Glutamatergic neuron (in vitro differentiated cells): ENCODE measurements around the gene ERAS. TPM values are rescaled to one million over a fixed set of nuclear protein-coding genes. Genes with fewer than 3 reads are reported as not detected.
A peak's percentile ranks its signal among the peaks of the same experiment; 100 is the strongest.

ENCODE experiments used
- DNase-seq: peaks from one replicate; pipeline ENCODE4 v3.0.0; 2022
- H3K27ac Mint-ChIP-seq: one replicate; pipeline ENCODE4 v1.8.0; 2020; ENCODE audit warnings: mild to moderate bottlenecking, mixed read lengths, inconsistent platforms; ENCODE audit not compliant: unreplicated experiment
- H3K27me3 Mint-ChIP-seq: one replicate; pipeline ENCODE4 v1.8.0; 2020; ENCODE audit warnings: mild to moderate bottlenecking, moderate library complexity, mixed read lengths, inconsistent platforms; ENCODE audit not compliant: unreplicated experiment
- H3K36me3 Mint-ChIP-seq: one replicate; pipeline ENCODE4 v1.8.0; 2020; ENCODE audit warnings: mild to moderate bottlenecking, mixed read lengths, inconsistent platforms; ENCODE audit not compliant: unreplicated experiment
- H3K4me1 Mint-ChIP-seq: one replicate; pipeline ENCODE4 v1.8.0; 2020; ENCODE audit warnings: mild to moderate bottlenecking, low read depth, mixed read lengths, inconsistent platforms; ENCODE audit not compliant: unreplicated experiment
- H3K4me3 Mint-ChIP-seq: one replicate; pipeline ENCODE4 v1.8.0; 2020; ENCODE audit warnings: mild to moderate bottlenecking, mixed read lengths, inconsistent platforms; ENCODE audit not compliant: unreplicated experiment
- H3K9me3 Mint-ChIP-seq: one replicate; pipeline ENCODE4 v1.8.0; 2020; ENCODE audit warnings: mild to moderate bottlenecking, moderate library complexity, mixed read lengths, inconsistent platforms; ENCODE audit not compliant: unreplicated experiment
- CTCF ChIP-seq: fragments of 200-600 bp; sonication (generic); IDR thresholded peaks from one replicate; pipeline ENCODE4 v1.5.0; 2021; ENCODE audit not compliant: partially characterized antibody, unreplicated experiment
- total RNA-seq: library from RNA; stranded (reverse); fragmentation: NEBNext Ultra II Directional; extraction: Animal tissue kit (Norgen Biotek cat#: 25700); gene quantifications from one replicate; pipeline ENCODE4 v1.2.1, GENCODE V29; 2021; ENCODE audit not compliant: unreplicated experiment

Gene ERAS
- total RNA-seq, 1 donor from 2014 or later: not detected

GRCh38 chrX:48802905-48803200 is 23.5 kb upstream of the ERAS start:
- TF ChIP-seq CTCF: no peak
- H3K36me3 Mint-ChIP-seq: no peaks in the 10 kb centered on the region
- peaks cover 8% of the 10 kb centered on the region for H3K27me3 Mint-ChIP-seq
- DNase-seq: no peak
- no peaks in the 10 kb centered on the region for H3K4me1 Mint-ChIP-seq
- H3K27ac Mint-ChIP-seq: peak overlapping the region; percentile 93
- peak overlapping the region; percentile 95 for H3K4me3 Mint-ChIP-seq
- peaks cover 9% of the 10 kb centered on the region for H3K9me3 Mint-ChIP-seq

GRCh38 chrX:48806081-48806480 is 20.2 kb upstream of the ERAS start:
- no peak for DNase-seq
- peaks cover 8% of the 10 kb centered on the region for H3K9me3 Mint-ChIP-seq
- TF ChIP-seq CTCF: no peak
- no peak overlapping the region for H3K4me3 Mint-ChIP-seq
- peaks cover 6% of the 10 kb centered on the region for H3K27me3 Mint-ChIP-seq
- H3K4me1 Mint-ChIP-seq: no peaks in the 10 kb centered on the region
- peak overlapping the region; percentile 29 for H3K27ac Mint-ChIP-seq
- no peaks in the 10 kb centered on the region for H3K36me3 Mint-ChIP-seq

GRCh38 chrX:48813644-48814043 is 12.7 kb upstream of the ERAS start:
- Mint-ChIP-seq H3K4me3 (no peak overlapping the region), H3K4me1 (no peaks in the 10 kb centered on the region), H3K27ac (no peak overlapping the region), H3K36me3 (no peaks in the 10 kb centered on the region), H3K27me3 (no peaks in the 10 kb centered on the region), H3K9me3 (peaks cover 3% of the 10 kb centered on the region)
- DNase-seq: no peak
- no peak for TF ChIP-seq CTCF

GRCh38 chrX:48814722-48815121 is 11.6 kb upstream of the ERAS start:
- H3K36me3 Mint-ChIP-seq: no peaks in the 10 kb centered on the region
- peaks cover 4% of the 10 kb centered on the region for H3K9me3 Mint-ChIP-seq
- H3K4me1 Mint-ChIP-seq: no peaks in the 10 kb centered on the region
- no peak overlapping the region for H3K4me3 Mint-ChIP-seq
- H3K27me3 Mint-ChIP-seq: no peaks in the 10 kb centered on the region
- DNase-seq: no peak
- H3K27ac Mint-ChIP-seq: no peak overlapping the region
- TF ChIP-seq CTCF: no peak

DNA sequence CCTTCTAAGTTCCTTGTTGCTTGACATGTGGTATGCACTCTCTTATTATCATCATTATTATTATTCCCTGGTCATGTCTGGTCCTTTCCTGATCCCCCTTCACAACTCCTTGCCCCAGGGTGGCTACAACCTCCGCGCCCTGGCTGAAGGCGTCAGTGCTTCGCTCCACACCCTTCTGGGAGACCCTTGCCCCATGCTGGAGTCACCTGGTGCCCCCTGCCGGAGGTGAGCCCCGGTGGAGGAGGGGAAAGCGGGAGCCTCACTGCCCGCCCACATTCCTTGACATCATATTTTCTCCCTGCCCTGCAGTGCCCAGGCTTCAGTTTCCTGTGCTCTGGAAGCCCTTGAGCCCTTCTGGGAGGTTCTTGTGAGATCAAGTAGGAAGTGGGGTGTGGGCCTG is 11.0 kb upstream of the ERAS start:
- Mint-ChIP-seq H3K4me3 (no peak overlapping the region), H3K27me3 (no peaks in the 10 kb centered on the region), H3K36me3 (no peaks in the 10 kb centered on the region), H3K9me3 (peaks cover 4% of the 10 kb centered on the region), H3K27ac (no peak overlapping the region), H3K4me1 (no peaks in the 10 kb centered on the region)
- no peak for DNase-seq
- TF ChIP-seq CTCF: no peak
